BLaER1 (cell line): ENCODE results near the gene ZMYND11.
"Not testable (repeated sequence)": the region's sequence is repeated elsewhere in the genome, so short reads cannot be mapped to it uniquely, and the experiment has no call there.

Experiments
- H3K27ac ChIP-seq: shearing (Covaris generic); formaldehyde crosslinking; 2 replicates; pipeline ENCODE4 v1.8.1; 2022
- H3K27me3 ChIP-seq: shearing (Covaris generic); formaldehyde crosslinking; 2 replicates; pipeline ENCODE4 v1.8.1; 2022
- H3K36me3 ChIP-seq: shearing (Covaris generic); formaldehyde crosslinking; 2 replicates; pipeline ENCODE4 v1.8.1; 2022
- H3K4me1 ChIP-seq: shearing (Covaris generic); formaldehyde crosslinking; 2 replicates; pipeline ENCODE4 v1.8.1; 2022
- H3K4me2 ChIP-seq: shearing (Covaris generic); formaldehyde crosslinking; 2 replicates; pipeline ENCODE4 v1.8.1; 2022
- H3K4me3 ChIP-seq: shearing (Covaris generic); formaldehyde crosslinking; 2 replicates; pipeline ENCODE4 v1.8.1; 2022
- H3K9ac ChIP-seq: shearing (Covaris generic); formaldehyde crosslinking; 2 replicates; pipeline ENCODE4 v1.8.1; 2022
- H3K9me3 ChIP-seq: shearing (Covaris generic); formaldehyde crosslinking; 2 replicates; pipeline ENCODE4 v1.8.1; 2022
- H4K20me1 ChIP-seq: shearing (Covaris generic); formaldehyde crosslinking; 2 replicates; pipeline ENCODE4 v1.8.1; 2022
- Cebpa-rat ChIP-seq: shearing (Covaris generic); IDR thresholded peaks from 2 replicates; pipeline ENCODE4 v1.8.1; 2022

The ZMYND11 gene

GRCh38 chr10:260819-261429 lies 125.7 kb downstream of the ZMYND11 start:
- TF ChIP-seq Cebpa-rat = no peak
- Histone ChIP-seq H3K36me3 (no peaks in the 10 kb centered on the region), H3K4me2 (peak overlapping the region; percentile 82), H4K20me1 (no peaks in the 10 kb centered on the region), H3K4me3 (peak overlapping the region; percentile 49), H3K27ac (peak overlapping the region; percentile 86), H3K9ac (peak overlapping the region; percentile 70), H3K9me3 (no peaks in the 10 kb centered on the region; the same call in 1 of the 2 replicates), H3K27me3 (no peaks in the 10 kb centered on the region), H3K4me1 (peaks cover 56% of the 10 kb centered on the region)

GRCh38 chr10:264160-265073 lies 129.2 kb downstream of the ZMYND11 start:
- peaks cover 57% of the 10 kb centered on the region for H3K4me1 ChIP-seq
- not testable (repeated sequence) for H3K4me2 ChIP-seq, H3K9me3 ChIP-seq, H3K9ac ChIP-seq, H3K27me3 ChIP-seq, H4K20me1 ChIP-seq, H3K27ac ChIP-seq, H3K4me3 ChIP-seq, H3K36me3 ChIP-seq

GRCh38 chr10:265074-265440 lies 129.8 kb downstream of the ZMYND11 start:
- not testable (repeated sequence) for H3K27ac ChIP-seq, H3K36me3 ChIP-seq, H3K27me3 ChIP-seq, H3K4me2 ChIP-seq, H3K9me3 ChIP-seq, H3K9ac ChIP-seq, H3K4me3 ChIP-seq, H4K20me1 ChIP-seq
- peaks cover 52% of the 10 kb centered on the region for H3K4me1 ChIP-seq

GRCh38 chr10:265816-266588 lies 130.7 kb downstream of the ZMYND11 start:
- H3K36me3 ChIP-seq, H3K9me3 ChIP-seq, H3K27me3 ChIP-seq, H4K20me1 ChIP-seq, H3K4me3 ChIP-seq, H3K4me2 ChIP-seq, H3K27ac ChIP-seq, H3K9ac ChIP-seq: not testable (repeated sequence)
- peaks cover 43% of the 10 kb centered on the region for H3K4me1 ChIP-seq

GRCh38 chr10:266974-267425 lies 131.7 kb downstream of the ZMYND11 start:
- Histone ChIP-seq H3K4me3 (no peak overlapping the region), H4K20me1 (no peaks in the 10 kb centered on the region), H3K27me3 (no peaks in the 10 kb centered on the region), H3K9me3 (no peaks in the 10 kb centered on the region; the same call in 1 of the 2 replicates), H3K4me1 (peaks cover 42% of the 10 kb centered on the region), H3K4me2 (peak overlapping the region; percentile 42), H3K9ac (no peak overlapping the region), H3K36me3 (no peaks in the 10 kb centered on the region), H3K27ac (no peak overlapping the region)
- TF ChIP-seq Cebpa-rat = no peak

- Histone ChIP-seq H4K20me1 (no peaks in the 10 kb centered on the region), H3K27ac (no peak overlapping the region), H3K4me2 (no peak overlapping the region), H3K9me3 (no peaks in the 10 kb centered on the region; the same call in 1 of the 2 replicates), H3K27me3 (no peaks in the 10 kb centered on the region), H3K36me3 (no peaks in the 10 kb centered on the region), H3K9ac (no peak overlapping the region), H3K4me3 (no peak overlapping the region), H3K4me1 (peaks cover 41% of the 10 kb centered on the region)
- TF ChIP-seq Cebpa-rat = no peak
Measured at GRCh38 chr10:267705-268104, 132.4 kb downstream of the ZMYND11 start.

- H3K27me3 ChIP-seq = no peaks in the 10 kb centered on the region
- H3K4me3 ChIP-seq = no peak overlapping the region
- H3K9ac ChIP-seq = no peak overlapping the region
- peaks cover 5% of the 10 kb centered on the region; the same call in 1 of the 2 replicates for H3K36me3 ChIP-seq
- no peak for TF ChIP-seq Cebpa-rat
- H3K4me2 ChIP-seq = no peak overlapping the region
- H4K20me1 ChIP-seq = no peaks in the 10 kb centered on the region
- peaks cover 45% of the 10 kb centered on the region for H3K4me1 ChIP-seq
- no peak overlapping the region for H3K27ac ChIP-seq
- no peaks in the 10 kb centered on the region for H3K9me3 ChIP-seq
Measured at GRCh38 chr10:269440-270074, 134.3 kb downstream of the ZMYND11 start.

- peaks cover 14% of the 10 kb centered on the region; the same call in 1 of the 2 replicates for H3K36me3 ChIP-seq
- no peak for TF ChIP-seq Cebpa-rat
- no peak overlapping the region for H3K4me3 ChIP-seq
- H4K20me1 ChIP-seq = no peaks in the 10 kb centered on the region
- peaks cover 45% of the 10 kb centered on the region for H3K4me1 ChIP-seq
- H3K9ac ChIP-seq = no peak overlapping the region
- H3K27me3 ChIP-seq = no peaks in the 10 kb centered on the region
- H3K27ac ChIP-seq = no peak overlapping the region
- H3K9me3 ChIP-seq = no peaks in the 10 kb centered on the region
- H3K4me2 ChIP-seq = no peak overlapping the region
Measured at GRCh38 chr10:271201-271600, 135.9 kb downstream of the ZMYND11 start.

- no peak overlapping the region for H3K9ac ChIP-seq
- H3K4me3 ChIP-seq = no peak overlapping the region
- peaks cover 14% of the 10 kb centered on the region; the same call in 1 of the 2 replicates for H3K36me3 ChIP-seq
- no peaks in the 10 kb centered on the region for H3K9me3 ChIP-seq
- H3K4me1 ChIP-seq = peaks cover 43% of the 10 kb centered on the region
- no peaks in the 10 kb centered on the region for H4K20me1 ChIP-seq
- H3K27ac ChIP-seq = no peak overlapping the region
- TF ChIP-seq Cebpa-rat = no peak
- no peak overlapping the region for H3K4me2 ChIP-seq
- no peaks in the 10 kb centered on the region for H3K27me3 ChIP-seq
Measured at GRCh38 chr10:271722-272121, 136.5 kb downstream of the ZMYND11 start.
